ENCODE data around the gene LRMDA. TPM values are rescaled to one million over a fixed set of nuclear protein-coding genes. Genes with fewer than 3 reads are reported as not detected.

The LRMDA gene
- total and polyA plus RNA-seq, 2 of the 13 experiments (the other 11 are each of a cell fraction or from before 2014, with no cell fraction given): 13.4 to 22.0 TPM

GRCh38 chr10:75770626-75771081, 339.2 kb downstream of the LRMDA start:
- intact Hi-C loops (cut with micrococcal nuclease; ENCODE audit: unreplicated experiment) (no loop called here), in situ Hi-C loops (cut with HindIII; ENCODE audit: extremely low pct_ligation_motif_present, low pct_unique_long_range_greater_than_20kb) (loop anchor here (5.0 to 10.0 kb wide), 2 partner anchors 264 to 368 kb away; partner anchors contain the start of gene ZNF503)
- no peak overlapping the region for H3K4me3 ChIP-seq (replicated peaks in 1 of 3; ENCODE audit: insufficient read depth in 1 of 3, low read depth in 2 of 3, low read length in 3 of 3)
- H3K9me3 ChIP-seq (ENCODE audit: low read length): no peaks in the 10 kb centered on the region
- no peak overlapping the region for H3K9ac ChIP-seq (ENCODE audit: insufficient read depth, low read depth, low read length)
- no peak overlapping the region for H2AFZ ChIP-seq (ENCODE audit: low read length)
- POLR2A ChIA-PET: interaction anchor here (1.2 kb wide), 1 partner anchor 15 kb away, joined by 3 read pairs; no protein-coding TSS in a partner anchor
- H3K27me3 ChIP-seq (ENCODE audit: control insufficient read depth in 1 of 2, insufficient read depth in 2 of 2, low read length in 2 of 2): no peaks in the 10 kb centered on the region
- H3K27ac ChIP-seq (ENCODE audit: extremely low read length, insufficient read depth, low read length): no peak overlapping the region
- DNase-seq (ENCODE audit: low spot score): no peak
- no TSS peak for BruUV-seq (replicated peaks)
- H3K4me1 ChIP-seq (ENCODE audit: insufficient read depth, low read length): peaks cover 58% of the 10 kb centered on the region
- no peak overlapping the region for H3K4me2 ChIP-seq (ENCODE audit: low read depth, low read length)
- H3K79me2 ChIP-seq (ENCODE audit: insufficient read depth, low read length): no peaks in the 10 kb centered on the region
- CTCF ChIA-PET (ENCODE audit: low intra/inter-chr PET ratio, low total read pairs): no interaction called here
- 98% methylated on average over 7 of the region's 7 CpGs for WGBS (ENCODE audit: low lambda C conversion rate)
- ATAC-seq: no peak
- H4K20me1 ChIP-seq (ENCODE audit: insufficient read depth, low read length): no peaks in the 10 kb centered on the region
- no peaks in the 10 kb centered on the region for H3K36me3 ChIP-seq (replicated peaks in 1 of 2; ENCODE audit: control insufficient read depth in 1 of 2, insufficient read depth in 2 of 2, low read length in 2 of 2)
- FAIRE-seq: no peak
- TF ChIP-seq ZNF773 (CRISPR knock-in tag; IDR thresholded peaks at IDR 0.05; ENCODE audit: borderline replicate concordance): no peak
- TF ChIP-seq CTCF (CRISPR knock-in tag; IDR thresholded peaks at IDR 0.05): no peak
- TF ChIP-seq TARDBP (CRISPR knock-in tag; IDR thresholded peaks at IDR 0.05): no peak
- no peak for TF ChIP-seq ZKSCAN5 (CRISPR knock-in tag; IDR thresholded peaks at IDR 0.05)
- TF ChIP-seq, protein P1, sequence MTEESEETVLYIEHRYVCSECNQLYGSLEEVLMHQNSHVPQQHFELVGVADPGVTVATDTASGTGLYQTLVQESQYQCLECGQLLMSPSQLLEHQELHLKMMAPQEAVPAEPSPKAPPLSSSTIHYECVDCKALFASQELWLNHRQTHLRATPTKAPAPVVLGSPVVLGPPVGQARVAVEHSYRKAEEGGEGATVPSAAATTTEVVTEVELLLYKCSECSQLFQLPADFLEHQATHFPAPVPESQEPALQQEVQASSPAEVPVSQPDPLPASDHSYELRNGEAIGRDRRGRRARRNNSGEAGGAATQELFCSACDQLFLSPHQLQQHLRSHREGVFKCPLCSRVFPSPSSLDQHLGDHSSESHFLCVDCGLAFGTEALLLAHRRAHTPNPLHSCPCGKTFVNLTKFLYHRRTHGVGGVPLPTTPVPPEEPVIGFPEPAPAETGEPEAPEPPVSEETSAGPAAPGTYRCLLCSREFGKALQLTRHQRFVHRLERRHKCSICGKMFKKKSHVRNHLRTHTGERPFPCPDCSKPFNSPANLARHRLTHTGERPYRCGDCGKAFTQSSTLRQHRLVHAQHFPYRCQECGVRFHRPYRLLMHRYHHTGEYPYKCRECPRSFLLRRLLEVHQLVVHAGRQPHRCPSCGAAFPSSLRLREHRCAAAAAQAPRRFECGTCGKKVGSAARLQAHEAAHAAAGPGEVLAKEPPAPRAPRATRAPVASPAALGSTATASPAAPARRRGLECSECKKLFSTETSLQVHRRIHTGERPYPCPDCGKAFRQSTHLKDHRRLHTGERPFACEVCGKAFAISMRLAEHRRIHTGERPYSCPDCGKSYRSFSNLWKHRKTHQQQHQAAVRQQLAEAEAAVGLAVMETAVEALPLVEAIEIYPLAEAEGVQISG (CRISPR knock-in tag; IDR thresholded peaks at IDR 0.05): no peak
- no peak for TF ChIP-seq RERE (CRISPR knock-in tag; IDR thresholded peaks at IDR 0.05; ENCODE audit: low read depth)
- TF ChIP-seq PLRG1 (conservative IDR thresholded peaks at IDR 0.05): no peak
- no peak for TF ChIP-seq STAG1 (CRISPR knock-in tag; IDR thresholded peaks at IDR 0.05)
- TF ChIP-seq, protein P2, sequence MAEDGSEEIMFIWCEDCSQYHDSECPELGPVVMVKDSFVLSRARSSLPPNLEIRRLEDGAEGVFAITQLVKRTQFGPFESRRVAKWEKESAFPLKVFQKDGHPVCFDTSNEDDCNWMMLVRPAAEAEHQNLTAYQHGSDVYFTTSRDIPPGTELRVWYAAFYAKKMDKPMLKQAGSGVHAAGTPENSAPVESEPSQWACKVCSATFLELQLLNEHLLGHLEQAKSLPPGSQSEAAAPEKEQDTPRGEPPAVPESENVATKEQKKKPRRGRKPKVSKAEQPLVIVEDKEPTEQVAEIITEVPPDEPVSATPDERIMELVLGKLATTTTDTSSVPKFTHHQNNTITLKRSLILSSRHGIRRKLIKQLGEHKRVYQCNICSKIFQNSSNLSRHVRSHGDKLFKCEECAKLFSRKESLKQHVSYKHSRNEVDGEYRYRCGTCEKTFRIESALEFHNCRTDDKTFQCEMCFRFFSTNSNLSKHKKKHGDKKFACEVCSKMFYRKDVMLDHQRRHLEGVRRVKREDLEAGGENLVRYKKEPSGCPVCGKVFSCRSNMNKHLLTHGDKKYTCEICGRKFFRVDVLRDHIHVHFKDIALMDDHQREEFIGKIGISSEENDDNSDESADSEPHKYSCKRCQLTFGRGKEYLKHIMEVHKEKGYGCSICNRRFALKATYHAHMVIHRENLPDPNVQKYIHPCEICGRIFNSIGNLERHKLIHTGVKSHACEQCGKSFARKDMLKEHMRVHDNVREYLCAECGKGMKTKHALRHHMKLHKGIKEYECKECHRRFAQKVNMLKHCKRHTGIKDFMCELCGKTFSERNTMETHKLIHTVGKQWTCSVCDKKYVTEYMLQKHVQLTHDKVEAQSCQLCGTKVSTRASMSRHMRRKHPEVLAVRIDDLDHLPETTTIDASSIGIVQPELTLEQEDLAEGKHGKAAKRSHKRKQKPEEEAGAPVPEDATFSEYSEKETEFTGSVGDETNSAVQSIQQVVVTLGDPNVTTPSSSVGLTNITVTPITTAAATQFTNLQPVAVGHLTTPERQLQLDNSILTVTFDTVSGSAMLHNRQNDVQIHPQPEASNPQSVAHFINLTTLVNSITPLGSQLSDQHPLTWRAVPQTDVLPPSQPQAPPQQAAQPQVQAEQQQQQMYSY (CRISPR knock-in tag; IDR thresholded peaks at IDR 0.05): no peak
- TF ChIP-seq RFX5 (IDR thresholded peaks at IDR 0.05; ENCODE audit: low read depth, low read length): no peak
- TF ChIP-seq ATM (IDR thresholded peaks at IDR 0.05; ENCODE audit: borderline replicate concordance): no peak

Measured in HepG2 (cell line).